ENCODE data around the gene ELAC2. TPM values are rescaled to one million over a fixed set of nuclear protein-coding genes. Genes with fewer than 3 reads are reported as not detected.

The ELAC2 gene
- total and polyA plus RNA-seq, 12 donors = 32.3 to 76.8 (median 61.4) TPM

DNA sequence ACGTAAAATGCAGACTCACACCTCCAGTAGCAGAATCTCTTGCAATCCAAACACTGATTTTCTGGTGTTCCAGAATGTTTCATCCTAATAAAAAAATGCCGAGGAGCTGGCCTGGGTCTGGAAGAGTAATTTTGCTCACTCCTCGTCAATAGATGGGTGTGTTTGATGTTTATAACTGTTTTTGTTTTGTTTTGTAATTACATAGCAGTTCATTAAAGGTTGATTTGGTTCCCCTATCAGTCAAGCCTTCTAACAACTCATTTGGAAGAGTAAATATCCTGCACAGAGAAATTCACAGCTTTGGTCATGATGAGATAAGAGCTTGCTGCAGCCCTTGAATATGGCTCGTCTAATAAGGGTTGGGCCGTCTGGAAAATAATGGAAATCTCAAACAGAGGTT lies 36.8 kb upstream of the ELAC2 start:
- 30 to 40% methylated on average over 5 of the region's 5 CpGs for whole genome bisulfite sequencing, 2 donors
- intact Hi-C loops (cut with DNase I) = no loop called here
- Histone ChIP-seq H3K9me3 (no peaks in the 10 kb centered on the region), H3K27ac (no peak overlapping the region), H3K4me3 (no peak overlapping the region), H3K27me3 (peaks cover 0 to 21% (median 4%) of the 10 kb centered on the region in 7 donors), H3K4me1 (no peaks in the 10 kb centered on the region), H3K36me3 (no peaks in the 10 kb centered on the region)
- no peak for ATAC-seq
- TF ChIP-seq, protein P1, sequence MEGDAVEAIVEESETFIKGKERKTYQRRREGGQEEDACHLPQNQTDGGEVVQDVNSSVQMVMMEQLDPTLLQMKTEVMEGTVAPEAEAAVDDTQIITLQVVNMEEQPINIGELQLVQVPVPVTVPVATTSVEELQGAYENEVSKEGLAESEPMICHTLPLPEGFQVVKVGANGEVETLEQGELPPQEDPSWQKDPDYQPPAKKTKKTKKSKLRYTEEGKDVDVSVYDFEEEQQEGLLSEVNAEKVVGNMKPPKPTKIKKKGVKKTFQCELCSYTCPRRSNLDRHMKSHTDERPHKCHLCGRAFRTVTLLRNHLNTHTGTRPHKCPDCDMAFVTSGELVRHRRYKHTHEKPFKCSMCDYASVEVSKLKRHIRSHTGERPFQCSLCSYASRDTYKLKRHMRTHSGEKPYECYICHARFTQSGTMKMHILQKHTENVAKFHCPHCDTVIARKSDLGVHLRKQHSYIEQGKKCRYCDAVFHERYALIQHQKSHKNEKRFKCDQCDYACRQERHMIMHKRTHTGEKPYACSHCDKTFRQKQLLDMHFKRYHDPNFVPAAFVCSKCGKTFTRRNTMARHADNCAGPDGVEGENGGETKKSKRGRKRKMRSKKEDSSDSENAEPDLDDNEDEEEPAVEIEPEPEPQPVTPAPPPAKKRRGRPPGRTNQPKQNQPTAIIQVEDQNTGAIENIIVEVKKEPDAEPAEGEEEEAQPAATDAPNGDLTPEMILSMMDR (IDR thresholded peaks at IDR 0.05) = no peak
- DNase-seq = no peak

DNA sequence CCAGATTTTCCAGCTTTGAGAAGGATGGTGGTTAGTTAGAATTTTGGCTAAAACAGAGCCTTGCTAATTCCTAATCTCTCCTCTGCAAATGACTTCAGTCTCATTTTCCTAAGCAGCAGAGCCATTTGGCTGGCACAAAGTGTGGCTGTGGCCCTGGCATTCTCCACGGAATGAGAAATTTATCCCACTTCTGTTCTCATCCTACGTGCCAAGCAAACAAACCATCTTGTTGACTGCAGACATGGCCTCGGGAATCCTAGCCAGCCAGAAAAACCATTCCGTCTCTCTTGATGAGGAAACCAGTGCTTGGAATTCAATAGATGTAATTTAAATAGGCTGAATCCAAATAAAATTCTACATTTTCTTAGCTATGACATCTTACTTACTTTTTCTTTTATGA lies 34.1 kb upstream of the ELAC2 start:
- TF ChIP-seq, protein P1 (IDR thresholded peaks at IDR 0.05) = no peak
- no peak for DNase-seq
- 80 to 83% methylated on average over 4 of the region's 4 CpGs for WGBS, 2 donors
- peaks cover 0 to 30% (median 0%) of the 10 kb centered on the region in 7 donors for H3K27me3 ChIP-seq
- no peaks in the 10 kb centered on the region for H3K36me3 ChIP-seq
- H3K9me3 ChIP-seq = no peaks in the 10 kb centered on the region
- intact Hi-C loops (cut with DNase I) = no loop called here
- H3K4me1 ChIP-seq = no peaks in the 10 kb centered on the region
- no peak overlapping the region for H3K27ac ChIP-seq
- no peak overlapping the region for H3K4me3 ChIP-seq
- no peak for ATAC-seq

DNA sequence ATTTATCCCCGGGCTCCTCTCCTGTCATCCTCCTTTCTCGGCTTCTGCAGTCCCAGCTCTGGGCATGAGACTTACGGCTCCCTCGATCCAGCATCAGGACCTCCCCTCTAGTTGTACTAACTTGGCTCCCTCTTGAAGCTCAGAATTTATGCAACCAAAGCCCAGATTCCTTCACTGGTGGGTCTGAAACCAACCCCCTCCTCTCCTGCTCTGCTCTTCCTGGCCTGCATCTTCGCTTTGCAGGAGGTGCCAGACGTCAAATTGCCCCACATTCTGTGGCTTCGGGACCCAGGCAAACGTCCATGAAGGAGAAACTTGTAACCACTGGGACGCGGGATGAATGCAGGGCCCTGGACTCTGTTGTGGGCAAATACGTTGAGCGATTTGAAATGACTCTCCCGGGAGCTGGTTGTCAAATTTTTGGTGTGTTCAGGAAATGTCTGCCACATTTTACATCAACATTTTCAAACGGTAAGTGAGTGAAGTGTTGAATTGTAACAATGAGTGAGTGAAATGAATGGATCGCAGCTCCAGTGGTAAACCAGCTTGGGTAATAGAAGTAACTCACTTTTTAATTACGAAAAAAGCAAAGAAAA lies 29.3 kb upstream of the ELAC2 start:
- no peak for DNase-seq
- no peak for ATAC-seq
- no peaks in the 10 kb centered on the region for H3K4me1 ChIP-seq
- peaks cover 0 to 31% (median 4%) of the 10 kb centered on the region in 7 donors for H3K27me3 ChIP-seq
- 62 to 70% methylated on average over 16 of the region's 16 CpGs for WGBS, 2 donors
- H3K27ac ChIP-seq = no peak overlapping the region
- no peaks in the 10 kb centered on the region for H3K36me3 ChIP-seq
- intact Hi-C loops (cut with DNase I) = no loop called here
- no peak overlapping the region for H3K4me3 ChIP-seq
- no peaks in the 10 kb centered on the region for H3K9me3 ChIP-seq
- TF ChIP-seq, protein P1 (IDR thresholded peaks at IDR 0.05) = no peak

DNA sequence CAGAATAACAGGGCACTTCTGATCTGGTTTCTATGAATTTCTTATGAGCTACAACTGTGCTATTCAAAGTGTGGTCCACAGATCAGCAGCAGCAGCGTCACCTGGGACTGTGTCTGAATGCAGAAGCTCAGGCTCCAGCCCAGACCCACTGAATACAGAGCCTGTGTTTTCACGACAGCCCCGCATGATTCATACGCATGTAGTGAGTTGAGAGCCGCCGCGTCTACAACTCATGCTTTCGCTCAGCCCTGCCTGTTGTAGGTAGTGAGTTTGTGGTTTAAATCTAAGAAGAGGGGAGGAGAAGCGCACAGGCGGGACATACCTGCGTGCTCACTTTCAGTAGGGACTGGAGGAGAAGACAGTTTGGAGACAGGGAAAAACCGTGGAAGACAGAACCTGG lies 28.5 kb upstream of the ELAC2 start:
- WGBS, 2 donors = 88 to 89% methylated on average over 12 of the region's 12 CpGs
- intact Hi-C loops (cut with DNase I) = no loop called here
- Histone ChIP-seq H3K27me3 (peaks cover 0 to 31% (median 9%) of the 10 kb centered on the region in 7 donors), H3K4me3 (no peak overlapping the region), H3K36me3 (no peaks in the 10 kb centered on the region), H3K27ac (no peak overlapping the region), H3K9me3 (no peaks in the 10 kb centered on the region), H3K4me1 (no peaks in the 10 kb centered on the region)
- ATAC-seq (no peak), DNase-seq (no peak)
- TF ChIP-seq, protein P1 (IDR thresholded peaks at IDR 0.05) = no peak
